K562 (cell line): ENCODE data around the gene OPA3. TPM values are rescaled to one million over a fixed set of nuclear protein-coding genes. Genes with fewer than 3 reads are reported as not detected.

Source experiments
- CAMTA2 ChIP-seq: fragments of 250-450 bp; sonication (Bioruptor Pico); conservative IDR thresholded peaks from 2 replicates; pipeline ENCODE4 v1.5.1; 2022
- CHD1 ChIP-seq: fragments of 200-600 bp; sonication (generic); IDR thresholded peaks from one replicate; pipeline ENCODE4 v1.6.1; 2012; ENCODE audit warnings: mild to moderate bottlenecking, moderate library complexity, low read length, inconsistent platforms
- DACH1 ChIP-seq: fragments of 450-650 bp; IDR thresholded peaks from 2 replicates; pipeline ENCODE4 v1.6.1; 2018; ENCODE audit not compliant: partially characterized antibody
- HEY1 ChIP-seq: fragments of 250-450 bp; sonication (Bioruptor Pico); IDR thresholded peaks from 2 replicates; pipeline ENCODE4 v1.5.0; 2020; ENCODE audit warnings: mild to moderate bottlenecking, moderate library complexity, borderline replicate concordance
- HLTF ChIP-seq: fragments of 450-650 bp; IDR thresholded peaks from 2 replicates; pipeline ENCODE4 v1.6.1; 2016
- KAT8 ChIP-seq: fragments of 450-650 bp; IDR thresholded peaks from 2 replicates; pipeline ENCODE4 v1.6.1; 2016; ENCODE audit warnings: low read depth, mild to moderate bottlenecking
- MBD2 ChIP-seq: sonication (generic); IDR thresholded peaks from 2 replicates; pipeline ENCODE4 v1.6.1; 2016; ENCODE audit warnings: low read depth, borderline replicate concordance
- MEF2A ChIP-seq: IDR thresholded peaks from 2 replicates; pipeline ENCODE4 v1.6.1; 2011; ENCODE audit warnings: low read depth, mild to moderate bottlenecking, low read length, moderate library complexity; ENCODE audit not compliant: control insufficient read depth
- MTF1 ChIP-seq: fragments of 250-450 bp; sonication (Bioruptor Pico); IDR thresholded peaks from 2 replicates; pipeline ENCODE4 v1.9.0; 2021; ENCODE audit warnings: moderate library complexity, mild to moderate bottlenecking, inconsistent platforms, borderline replicate concordance
- NCOR1 ChIP-seq: fragments of 450-650 bp; IDR thresholded peaks from 2 replicates; pipeline ENCODE4 v1.6.1; 2016; ENCODE audit warnings: mild to moderate bottlenecking, moderate library complexity
- NFRKB ChIP-seq: fragments of 450-650 bp; IDR thresholded peaks from 2 replicates; pipeline ENCODE4 v1.6.1; 2016; ENCODE audit warnings: low read depth
- ZBTB7A ChIP-seq: IDR thresholded peaks from 2 replicates; pipeline ENCODE4 v1.6.1; 2011; ENCODE audit warnings: low read depth, mild to moderate bottlenecking, low read length, moderate library complexity, borderline replicate concordance; ENCODE audit not compliant: control insufficient read depth
- ZNF140 ChIP-seq: fragments of 250-450 bp; sonication (Bioruptor Pico); IDR thresholded peaks from 2 replicates; pipeline ENCODE4 v1.8.0; 2021; ENCODE audit warnings: moderate library complexity, mild to moderate bottlenecking, inconsistent platforms
- ZNF324 ChIP-seq: fragments of 250-450 bp; sonication (Bioruptor Pico); IDR thresholded peaks from 2 replicates; pipeline ENCODE4 v1.4.0; 2020; ENCODE audit warnings: mild to moderate bottlenecking
- polyA plus RNA-seq, 8 experiments: library from polyadenylated mRNA; depleted of rRNA in 4 of 8; stranded (reverse) in 5 of 8; unstranded in 3 of 8; fragments of >200 nt; fragmentation: Nextera tagmentation in 2 of 8; fragmentation: Illumina TruSeq in 1 of 8; extraction: Ambion mirVana in 2 of 8; extraction: Trizol in 1 of 8; gene quantifications; 2 replicates each; pipeline versions ENCODE4 v1.2.1 to v1.2.3, GENCODE V29; 2011 to 2014; ENCODE audit warnings: inconsistent platforms in 1 of 8, missing spikeins in 1 of 8
- total RNA-seq, 7 experiments: library from RNA; depleted of rRNA in 6 of 7; stranded (reverse); fragments of >200 nt in 6 of 7; fragmentation: Illumina TruSeq in 2 of 7; extraction: Trizol in 2 of 7; gene quantifications; 2 replicates each; pipeline versions ENCODE4 v1.2.1 to v1.2.3, GENCODE V29; 2011 to 2021; ENCODE audit warnings: low replicate concordance in 1 of 7
- TF ChIP-seq, protein P1 (sequence below): fragments of 450-650 bp; IDR thresholded peaks from 2 replicates; pipeline ENCODE4 v1.6.1; 2017; ENCODE audit warnings: antibody characterized with exemption
- TF ChIP-seq, protein P2 (sequence below): sonication (generic); formaldehyde crosslinking; IDR thresholded peaks from 2 replicates; pipeline ENCODE4 v1.8.0; 2022; ENCODE audit warnings: mild to moderate bottlenecking, low read depth, missing genetic modification reagents
- TF ChIP-seq, protein P3 (sequence below): sonication (generic); formaldehyde crosslinking; IDR thresholded peaks from 2 replicates; pipeline ENCODE4 v1.8.1; 2022; ENCODE audit warnings: missing genetic modification reagents
- TF ChIP-seq, protein P4 (sequence below): sonication (generic); formaldehyde crosslinking; IDR thresholded peaks from 2 replicates; pipeline ENCODE4 v1.8.0; 2022; ENCODE audit warnings: mild to moderate bottlenecking, missing genetic modification reagents
- TF ChIP-seq, protein P5 (sequence below): fragments of 250-450 bp; sonication (Bioruptor Pico); IDR thresholded peaks from 2 replicates; pipeline ENCODE4 v1.5.0; 2020; ENCODE audit warnings: mild to moderate bottlenecking
- TF ChIP-seq, protein P6 (sequence below): sonication (generic); formaldehyde crosslinking; IDR thresholded peaks from 2 replicates; pipeline ENCODE4 v1.9.0; 2022; ENCODE audit warnings: mild to moderate bottlenecking, missing genetic modification reagents
- TF ChIP-seq, protein P7 (sequence below): sonication (generic); formaldehyde crosslinking; IDR thresholded peaks from 2 replicates; pipeline ENCODE4 v1.8.1; 2023; ENCODE audit warnings: mild to moderate bottlenecking, missing genetic modification reagents

The OPA3 gene
- total and polyA plus RNA-seq, 9 of the 15 experiments (the other 6 are each of a cell fraction or from before 2014, with no cell fraction given) = 1.4 to 18.8 (median 9.0) TPM

DNA sequence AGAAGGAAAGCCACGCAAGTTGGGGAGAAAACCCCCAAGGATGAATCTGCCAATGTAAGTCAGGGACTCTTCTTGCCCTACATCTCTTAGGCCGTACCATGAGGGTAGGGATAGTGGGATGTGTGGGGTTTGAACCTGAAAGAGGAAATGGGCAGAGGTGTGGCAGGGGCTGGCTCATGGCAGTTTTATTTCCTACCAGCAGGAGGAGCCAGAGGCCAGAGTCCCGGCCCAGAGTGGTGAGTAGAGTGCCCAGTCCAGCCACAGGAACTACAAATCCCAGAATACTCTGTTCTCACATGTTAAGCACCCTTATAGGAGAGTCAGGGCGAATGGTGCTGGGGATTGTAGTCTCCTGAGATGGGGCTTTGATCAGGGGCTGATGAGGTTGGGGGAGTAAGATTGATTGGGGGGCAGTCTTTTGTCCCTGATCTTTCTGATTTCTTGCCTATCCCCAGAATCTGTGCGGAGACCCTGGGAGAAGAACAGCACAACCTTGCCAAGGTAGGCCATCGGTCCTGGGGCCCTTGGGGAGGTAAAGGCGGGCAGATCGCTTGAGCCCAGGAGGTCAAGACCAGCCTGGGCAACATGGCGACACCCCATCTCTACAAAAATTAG, 60.9 kb downstream of the OPA3 start (continued):
- TF ChIP-seq, protein P1, sequence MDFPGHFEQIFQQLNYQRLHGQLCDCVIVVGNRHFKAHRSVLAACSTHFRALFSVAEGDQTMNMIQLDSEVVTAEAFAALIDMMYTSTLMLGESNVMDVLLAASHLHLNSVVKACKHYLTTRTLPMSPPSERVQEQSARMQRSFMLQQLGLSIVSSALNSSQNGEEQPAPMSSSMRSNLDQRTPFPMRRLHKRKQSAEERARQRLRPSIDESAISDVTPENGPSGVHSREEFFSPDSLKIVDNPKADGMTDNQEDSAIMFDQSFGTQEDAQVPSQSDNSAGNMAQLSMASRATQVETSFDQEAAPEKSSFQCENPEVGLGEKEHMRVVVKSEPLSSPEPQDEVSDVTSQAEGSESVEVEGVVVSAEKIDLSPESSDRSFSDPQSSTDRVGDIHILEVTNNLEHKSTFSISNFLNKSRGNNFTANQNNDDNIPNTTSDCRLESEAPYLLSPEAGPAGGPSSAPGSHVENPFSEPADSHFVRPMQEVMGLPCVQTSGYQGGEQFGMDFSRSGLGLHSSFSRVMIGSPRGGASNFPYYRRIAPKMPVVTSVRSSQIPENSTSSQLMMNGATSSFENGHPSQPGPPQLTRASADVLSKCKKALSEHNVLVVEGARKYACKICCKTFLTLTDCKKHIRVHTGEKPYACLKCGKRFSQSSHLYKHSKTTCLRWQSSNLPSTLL = no peak
- no peak for TF ChIP-seq ZNF140 (CRISPR knock-in tag)
- no peak for TF ChIP-seq CHD1
- no peak for TF ChIP-seq DACH1
- no peak for TF ChIP-seq MEF2A
- TF ChIP-seq MTF1 (CRISPR knock-in tag) = no peak
- TF ChIP-seq, protein P2, sequence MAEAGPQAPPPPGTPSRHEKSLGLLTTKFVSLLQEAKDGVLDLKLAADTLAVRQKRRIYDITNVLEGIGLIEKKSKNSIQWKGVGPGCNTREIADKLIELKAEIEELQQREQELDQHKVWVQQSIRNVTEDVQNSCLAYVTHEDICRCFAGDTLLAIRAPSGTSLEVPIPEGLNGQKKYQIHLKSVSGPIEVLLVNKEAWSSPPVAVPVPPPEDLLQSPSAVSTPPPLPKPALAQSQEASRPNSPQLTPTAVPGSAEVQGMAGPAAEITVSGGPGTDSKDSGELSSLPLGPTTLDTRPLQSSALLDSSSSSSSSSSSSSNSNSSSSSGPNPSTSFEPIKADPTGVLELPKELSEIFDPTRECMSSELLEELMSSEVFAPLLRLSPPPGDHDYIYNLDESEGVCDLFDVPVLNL = no peak
- no peak for TF ChIP-seq KAT8
- TF ChIP-seq NCOR1 = no peak
- TF ChIP-seq, protein P3, sequence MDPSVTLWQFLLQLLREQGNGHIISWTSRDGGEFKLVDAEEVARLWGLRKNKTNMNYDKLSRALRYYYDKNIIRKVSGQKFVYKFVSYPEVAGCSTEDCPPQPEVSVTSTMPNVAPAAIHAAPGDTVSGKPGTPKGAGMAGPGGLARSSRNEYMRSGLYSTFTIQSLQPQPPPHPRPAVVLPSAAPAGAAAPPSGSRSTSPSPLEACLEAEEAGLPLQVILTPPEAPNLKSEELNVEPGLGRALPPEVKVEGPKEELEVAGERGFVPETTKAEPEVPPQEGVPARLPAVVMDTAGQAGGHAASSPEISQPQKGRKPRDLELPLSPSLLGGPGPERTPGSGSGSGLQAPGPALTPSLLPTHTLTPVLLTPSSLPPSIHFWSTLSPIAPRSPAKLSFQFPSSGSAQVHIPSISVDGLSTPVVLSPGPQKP = no peak
- TF ChIP-seq, protein P4, sequence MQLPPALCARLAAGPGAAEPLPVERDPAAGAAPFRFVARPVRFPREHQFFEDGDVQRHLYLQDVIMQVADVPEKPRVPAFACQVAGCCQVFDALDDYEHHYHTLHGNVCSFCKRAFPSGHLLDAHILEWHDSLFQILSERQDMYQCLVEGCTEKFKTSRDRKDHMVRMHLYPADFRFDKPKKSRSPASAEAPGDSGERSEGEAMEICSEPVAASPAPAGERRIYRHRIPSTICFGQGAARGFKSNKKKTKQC (CRISPR knock-in tag) = no peak
- no peak for TF ChIP-seq ZNF324 (CRISPR knock-in tag)
- no peak for TF ChIP-seq HLTF
- no peak for TF ChIP-seq NFRKB
- TF ChIP-seq MBD2 = no peak
- TF ChIP-seq, protein P5, sequence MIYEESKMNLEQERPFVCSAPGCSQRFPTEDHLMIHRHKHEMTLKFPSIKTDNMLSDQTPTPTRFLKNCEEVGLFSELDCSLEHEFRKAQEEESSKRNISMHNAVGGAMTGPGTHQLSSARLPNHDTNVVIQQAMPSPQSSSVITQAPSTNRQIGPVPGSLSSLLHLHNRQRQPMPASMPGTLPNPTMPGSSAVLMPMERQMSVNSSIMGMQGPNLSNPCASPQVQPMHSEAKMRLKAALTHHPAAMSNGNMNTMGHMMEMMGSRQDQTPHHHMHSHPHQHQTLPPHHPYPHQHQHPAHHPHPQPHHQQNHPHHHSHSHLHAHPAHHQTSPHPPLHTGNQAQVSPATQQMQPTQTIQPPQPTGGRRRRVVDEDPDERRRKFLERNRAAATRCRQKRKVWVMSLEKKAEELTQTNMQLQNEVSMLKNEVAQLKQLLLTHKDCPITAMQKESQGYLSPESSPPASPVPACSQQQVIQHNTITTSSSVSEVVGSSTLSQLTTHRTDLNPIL = no peak
- TF ChIP-seq, protein P6, sequence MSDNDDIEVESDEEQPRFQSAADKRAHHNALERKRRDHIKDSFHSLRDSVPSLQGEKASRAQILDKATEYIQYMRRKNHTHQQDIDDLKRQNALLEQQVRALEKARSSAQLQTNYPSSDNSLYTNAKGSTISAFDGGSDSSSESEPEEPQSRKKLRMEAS (CRISPR knock-in tag) = 0 out of 2 replicates have a peak, but pooled peaks have one; percentile 17
- TF ChIP-seq CAMTA2 (CRISPR knock-in tag) = no peak
- no peak for TF ChIP-seq HEY1 (CRISPR knock-in tag)
- TF ChIP-seq, protein P7, sequence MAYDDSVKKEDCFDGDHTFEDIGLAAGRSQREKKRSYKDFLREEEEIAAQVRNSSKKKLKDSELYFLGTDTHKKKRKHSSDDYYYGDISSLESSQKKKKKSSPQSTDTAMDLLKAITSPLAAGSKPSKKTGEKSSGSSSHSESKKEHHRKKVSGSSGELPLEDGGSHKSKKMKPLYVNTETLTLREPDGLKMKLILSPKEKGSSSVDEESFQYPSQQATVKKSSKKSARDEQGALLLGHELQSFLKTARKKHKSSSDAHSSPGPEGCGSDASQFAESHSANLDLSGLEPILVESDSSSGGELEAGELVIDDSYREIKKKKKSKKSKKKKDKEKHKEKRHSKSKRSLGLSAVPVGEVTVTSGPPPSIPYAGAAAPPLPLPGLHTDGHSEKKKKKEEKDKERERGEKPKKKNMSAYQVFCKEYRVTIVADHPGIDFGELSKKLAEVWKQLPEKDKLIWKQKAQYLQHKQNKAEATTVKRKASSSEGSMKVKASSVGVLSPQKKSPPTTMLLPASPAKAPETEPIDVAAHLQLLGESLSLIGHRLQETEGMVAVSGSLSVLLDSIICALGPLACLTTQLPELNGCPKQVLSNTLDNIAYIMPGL (CRISPR knock-in tag) = no peak
- TF ChIP-seq ZBTB7A = no peak
